C4-2B (cell line): ENCODE results near the gene UBTD1.

Source experiments
- H3K27ac ChIP-seq: fragments of 450-650 bp; 2 replicates; pipeline ENCODE4 v1.5.1; 2017
- CTCF ChIP-seq: fragments of 450-650 bp; conservative IDR thresholded peaks from 2 replicates; pipeline ENCODE4 v1.5.1; 2017; ENCODE audit warnings: mild to moderate bottlenecking
- ZFX ChIP-seq: fragments of 450-650 bp; IDR thresholded peaks from 2 replicates; pipeline ENCODE4 v1.6.1; 2017

Gene UBTD1

GRCh38 chr10:97497572-97498075 lies 1.1 kb upstream of the UBTD1 start:
- no peak for TF ChIP-seq CTCF
- TF ChIP-seq ZFX = no peak
- peak overlapping the region; percentile 92 for H3K27ac ChIP-seq

- H3K27ac ChIP-seq = peak within 1 kb of the TSS; percentile 92
- TF ChIP-seq ZFX (no peak), CTCF (no peak)
These were observed 466 bp upstream of the UBTD1 start, which contains the start of gene MMS19 for GRCh38 chr10:97498076-97498840. TSS of gene MMS19 (minus strand) at chr10:97498422. CDS start at chr10:97498384, 38 bp downstream.

- no peak for TF ChIP-seq ZFX
- no peak for TF ChIP-seq CTCF
These were observed 1.0 kb downstream of the UBTD1 start for GRCh38 chr10:97499561-97500296.

GRCh38 chr10:97500297-97500575 lies 1.5 kb downstream of the UBTD1 start:
- TF ChIP-seq ZFX (no peak), CTCF (no peak)
- H3K27ac ChIP-seq = no peak overlapping the region

More at GRCh38 chr10:97499561-97500296, 1.0 kb downstream of the UBTD1 start:
- peak overlapping the region; percentile 92 for H3K27ac ChIP-seq

GRCh38 chr10:97502916-97503315 lies 4.2 kb downstream of the UBTD1 start:
- TF ChIP-seq CTCF (no peak), ZFX (no peak)

GRCh38 chr10:97503406-97503805 lies 4.7 kb downstream of the UBTD1 start:
- no peak for TF ChIP-seq ZFX
- no peak for TF ChIP-seq CTCF
- H3K27ac ChIP-seq = no peak overlapping the region

More at GRCh38 chr10:97502916-97503315, 4.2 kb downstream of the UBTD1 start:
- no peak overlapping the region for H3K27ac ChIP-seq

- no peak for TF ChIP-seq ZFX
- no peak for TF ChIP-seq CTCF
These were observed 6.4 kb downstream of the UBTD1 start for GRCh38 chr10:97505152-97505551.

More at GRCh38 chr10:97505152-97505551, 6.4 kb downstream of the UBTD1 start:
- no peak overlapping the region for H3K27ac ChIP-seq
